Fibroblast of skin of left quadriceps (primary cell): Measurements from ENCODE around the gene LCP2.

ENCODE experiments used
- DNase-seq, 2 experiments: peaks; one replicate each; pipeline ENCODE4 v3.0.0-alpha.2; 2013; ENCODE audit warnings: low read depth in 2 of 2

LCP2 gene

GRCh38 chr5:170297589-170298462 is at the start of gene LCP2:
Gene LCP2, minus strand, starts transcription at chr5:170297777. Its CDS starts 166 bp downstream, at chr5:170297611.
- no peak for DNase-seq

- DNase-seq, result no peak
These were observed 49.5 kb upstream of the LCP2 start for GRCh38 chr5:170347022-170347567.

- no peak for DNase-seq
These were observed 48.4 kb upstream of the LCP2 start for GRCh38 chr5:170345971-170346370.

- no peak for DNase-seq
These were observed 45.6 kb upstream of the LCP2 start for GRCh38 chr5:170343177-170343576.

- no peak for DNase-seq
These were observed 44.7 kb upstream of the LCP2 start for GRCh38 chr5:170342153-170342725.

GRCh38 chr5:170341545-170341944 is 44.0 kb upstream of the LCP2 start:
- no peak for DNase-seq

- DNase-seq, result no peak
These were observed 42.2 kb upstream of the LCP2 start for GRCh38 chr5:170339780-170340167.

GRCh38 chr5:170338933-170339779 is 41.6 kb upstream of the LCP2 start:
- no peak for DNase-seq

- DNase-seq, result no peak
These were observed 40.7 kb upstream of the LCP2 start for GRCh38 chr5:170338291-170338690.

GRCh38 chr5:170337045-170337733 is 39.6 kb upstream of the LCP2 start:
- no peak for DNase-seq

GRCh38 chr5:170336065-170336464 is 38.5 kb upstream of the LCP2 start:
- no peak for DNase-seq

GRCh38 chr5:170334626-170335025 is 37.0 kb upstream of the LCP2 start:
- DNase-seq, result no peak

- DNase-seq, result no peak
These were observed 35.8 kb upstream of the LCP2 start for GRCh38 chr5:170333161-170333910.

GRCh38 chr5:170332058-170332457 is 34.5 kb upstream of the LCP2 start:
- no peak for DNase-seq

GRCh38 chr5:170330568-170331054 is 33.0 kb upstream of the LCP2 start:
- no peak for DNase-seq

- no peak for DNase-seq
These were observed 31.9 kb upstream of the LCP2 start for GRCh38 chr5:170329524-170329923.

GRCh38 chr5:170327829-170328228 is 30.3 kb upstream of the LCP2 start:
- no peak for DNase-seq

- DNase-seq, result no peak
These were observed 29.6 kb upstream of the LCP2 start for GRCh38 chr5:170327168-170327567.

GRCh38 chr5:170319301-170319700 is 21.7 kb upstream of the LCP2 start:
- no peak for DNase-seq

GRCh38 chr5:170317499-170317898 is 19.9 kb upstream of the LCP2 start:
- DNase-seq, result no peak

- DNase-seq, result no peak
These were observed 19.4 kb upstream of the LCP2 start for GRCh38 chr5:170316937-170317336.
